Astrocyte (in vitro differentiated cells and primary cell): Measurements from ENCODE around the gene COPS2. TPM values are rescaled to one million over a fixed set of nuclear protein-coding genes. Genes with fewer than 3 reads are reported as not detected.

Source experiments
- DNase-seq: peaks from one replicate; pipeline ENCODE4 v3.0.0-alpha.2; 2010; ENCODE audit warnings: low read depth
- FAIRE-seq: peaks from 2 replicates; lab custom pipeline; 2011; peaks lifted over from hg19 to GRCh38; lab: Jason Lieb, UNC
- H2AFZ ChIP-seq: 2 replicates; pipeline ENCODE4 v1.6.0; 2012; ENCODE audit warnings: low read depth, low read length, inconsistent platforms
- H3K27ac ChIP-seq: 2 replicates; pipeline ENCODE4 v1.5.1; 2011; ENCODE audit warnings: low read depth, low read length, inconsistent platforms
- H3K27me3 ChIP-seq: 2 replicates; pipeline ENCODE4 v1.6.0; 2011; ENCODE audit warnings: low read length, inconsistent platforms; ENCODE audit not compliant: insufficient read depth
- H3K36me3 ChIP-seq: 2 replicates; pipeline ENCODE4 v1.5.1; 2011; ENCODE audit warnings: low read length, inconsistent platforms; ENCODE audit not compliant: insufficient read depth
- H3K4me1 ChIP-seq: 2 replicates; pipeline ENCODE4 v1.5.1; 2011; ENCODE audit warnings: low read length, inconsistent platforms; ENCODE audit not compliant: insufficient read depth
- H3K4me2 ChIP-seq: 2 replicates; pipeline ENCODE4 v1.6.0; 2012; ENCODE audit warnings: low read length, inconsistent platforms
- H3K4me3 ChIP-seq: 2 replicates; pipeline ENCODE4 v1.5.1; 2011; ENCODE audit warnings: low read depth, mild to moderate bottlenecking, low read length, inconsistent platforms; ENCODE audit not compliant: insufficient read depth
- H3K79me2 ChIP-seq: 2 replicates; pipeline ENCODE4 v1.6.0; 2012; ENCODE audit warnings: mild to moderate bottlenecking, low read length, inconsistent platforms; ENCODE audit not compliant: insufficient read depth
- H3K9ac ChIP-seq: 2 replicates; pipeline ENCODE4 v1.6.0; 2012; ENCODE audit warnings: mild to moderate bottlenecking, low read length, inconsistent platforms
- H3K9me3 ChIP-seq: 2 replicates; pipeline ENCODE4 v1.5.1; 2012; ENCODE audit warnings: low read depth, mild to moderate bottlenecking, low read length, inconsistent platforms; ENCODE audit not compliant: insufficient read depth
- H4K20me1 ChIP-seq: 2 replicates; pipeline ENCODE4 v1.6.0; 2012; ENCODE audit warnings: low read length, inconsistent platforms; ENCODE audit not compliant: insufficient read depth
- H3K27ac Mint-ChIP-seq: one replicate; pipeline ENCODE4 v1.8.0; 2021; ENCODE audit warnings: mild to moderate bottlenecking, mixed read lengths; ENCODE audit not compliant: unreplicated experiment
- H3K27me3 Mint-ChIP-seq: one replicate; pipeline ENCODE4 v1.8.0; 2021; ENCODE audit warnings: low read depth, mixed read lengths; ENCODE audit not compliant: unreplicated experiment
- H3K36me3 Mint-ChIP-seq: one replicate; pipeline ENCODE4 v1.8.0; 2021; ENCODE audit warnings: low read depth, mixed read lengths; ENCODE audit not compliant: unreplicated experiment
- H3K4me1 Mint-ChIP-seq: one replicate; pipeline ENCODE4 v1.8.0; 2021; ENCODE audit warnings: low read depth, mixed read lengths; ENCODE audit not compliant: unreplicated experiment
- H3K4me3 Mint-ChIP-seq: one replicate; pipeline ENCODE4 v1.8.0; 2021; ENCODE audit warnings: mild to moderate bottlenecking, moderate library complexity, mixed read lengths; ENCODE audit not compliant: unreplicated experiment
- H3K9me3 Mint-ChIP-seq: one replicate; pipeline ENCODE4 v1.8.0; 2021; ENCODE audit warnings: mild to moderate bottlenecking, mixed read lengths; ENCODE audit not compliant: unreplicated experiment
- EZH2 ChIP-seq: IDR thresholded peaks from 2 replicates; pipeline ENCODE4 v1.6.1; 2012; ENCODE audit warnings: mild to moderate bottlenecking, low read length, inconsistent platforms; ENCODE audit not compliant: insufficient read depth
- total RNA-seq: library from RNA; stranded (reverse); gene quantifications from 2 replicates; pipeline ENCODE4 v1.2.1, GENCODE V29; 2021
- TF ChIP-seq, protein P1 (sequence below): IDR thresholded peaks from 2 replicates; pipeline ENCODE4 v1.5.1; 2011; ENCODE audit warnings: low read depth, mild to moderate bottlenecking, inconsistent platforms, low read length, moderate library complexity; ENCODE audit not compliant: insufficient read depth

COPS2 gene
- total RNA-seq, 1 donor from 2014 or later = 94.3 TPM

DNA sequence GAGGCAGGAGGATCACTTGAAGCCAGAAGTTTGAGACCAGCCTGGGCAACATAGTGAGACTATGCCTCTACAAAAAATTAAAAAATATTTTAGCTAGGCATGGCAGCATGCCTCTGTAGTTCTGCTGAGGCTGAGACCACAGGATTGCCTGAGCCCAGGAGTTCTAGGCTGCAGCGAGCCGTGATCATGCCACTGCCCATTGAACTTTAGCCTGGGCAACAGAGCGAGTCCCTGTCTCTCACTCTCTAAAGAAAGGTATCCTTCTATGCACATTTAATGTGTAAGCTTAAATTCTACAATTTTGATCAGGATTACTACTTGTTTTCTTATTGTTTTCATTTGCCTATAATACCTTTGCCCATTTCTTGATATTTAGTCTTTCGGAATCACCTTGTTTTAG lies 41.5 kb upstream of the COPS2 start:
- Histone ChIP-seq H3K9me3 (no peaks in the 10 kb centered on the region), H3K36me3 (no peaks in the 10 kb centered on the region), H3K4me1 (no peaks in the 10 kb centered on the region), H3K27me3 (no peaks in the 10 kb centered on the region), H4K20me1 (peaks cover 25% of the 10 kb centered on the region), H3K79me2 (peaks cover 58% of the 10 kb centered on the region), H3K4me3 (no peak overlapping the region), H2AFZ (no peak overlapping the region), H3K9ac (no peak overlapping the region), H3K4me2 (no peak overlapping the region), H3K27ac (no peak overlapping the region)
- no peak overlapping the region for H3K27ac Mint-ChIP-seq
- H3K27me3 Mint-ChIP-seq = no peaks in the 10 kb centered on the region
- no peak for DNase-seq
- H3K36me3 Mint-ChIP-seq = peaks cover 2% of the 10 kb centered on the region
- FAIRE-seq = no peak
- TF ChIP-seq, protein P1, sequence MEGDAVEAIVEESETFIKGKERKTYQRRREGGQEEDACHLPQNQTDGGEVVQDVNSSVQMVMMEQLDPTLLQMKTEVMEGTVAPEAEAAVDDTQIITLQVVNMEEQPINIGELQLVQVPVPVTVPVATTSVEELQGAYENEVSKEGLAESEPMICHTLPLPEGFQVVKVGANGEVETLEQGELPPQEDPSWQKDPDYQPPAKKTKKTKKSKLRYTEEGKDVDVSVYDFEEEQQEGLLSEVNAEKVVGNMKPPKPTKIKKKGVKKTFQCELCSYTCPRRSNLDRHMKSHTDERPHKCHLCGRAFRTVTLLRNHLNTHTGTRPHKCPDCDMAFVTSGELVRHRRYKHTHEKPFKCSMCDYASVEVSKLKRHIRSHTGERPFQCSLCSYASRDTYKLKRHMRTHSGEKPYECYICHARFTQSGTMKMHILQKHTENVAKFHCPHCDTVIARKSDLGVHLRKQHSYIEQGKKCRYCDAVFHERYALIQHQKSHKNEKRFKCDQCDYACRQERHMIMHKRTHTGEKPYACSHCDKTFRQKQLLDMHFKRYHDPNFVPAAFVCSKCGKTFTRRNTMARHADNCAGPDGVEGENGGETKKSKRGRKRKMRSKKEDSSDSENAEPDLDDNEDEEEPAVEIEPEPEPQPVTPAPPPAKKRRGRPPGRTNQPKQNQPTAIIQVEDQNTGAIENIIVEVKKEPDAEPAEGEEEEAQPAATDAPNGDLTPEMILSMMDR = no peak
- TF ChIP-seq EZH2 = no peak
- no peaks in the 10 kb centered on the region for H3K9me3 Mint-ChIP-seq
- H3K4me3 Mint-ChIP-seq = no peak overlapping the region
- H3K4me1 Mint-ChIP-seq = no peaks in the 10 kb centered on the region

DNA sequence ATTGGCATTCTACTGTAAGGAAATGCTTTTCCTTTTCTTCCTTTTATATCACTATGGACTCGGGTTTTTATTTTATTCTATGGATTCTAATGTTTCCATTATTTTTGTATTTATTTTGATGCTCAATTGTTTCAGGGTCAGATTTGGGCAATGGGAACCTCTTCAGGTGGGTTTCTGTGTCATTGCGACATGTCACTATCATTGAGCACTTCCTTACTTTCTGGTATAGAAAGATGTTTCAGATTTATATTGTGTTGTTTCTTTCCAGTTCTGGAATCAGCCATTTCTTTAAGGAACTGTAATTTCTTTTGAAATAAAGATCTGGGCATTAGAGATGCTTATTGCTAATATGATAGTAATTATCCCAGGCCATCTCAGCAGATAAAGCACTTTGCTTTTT lies 36.5 kb upstream of the COPS2 start:
- Mint-ChIP-seq H3K27ac (no peak overlapping the region), H3K27me3 (no peaks in the 10 kb centered on the region), H3K36me3 (peaks cover 4% of the 10 kb centered on the region), H3K9me3 (no peaks in the 10 kb centered on the region), H3K4me3 (no peak overlapping the region), H3K4me1 (peaks cover 5% of the 10 kb centered on the region)
- no peak overlapping the region for H2AFZ ChIP-seq
- FAIRE-seq = no peak
- peaks cover 73% of the 10 kb centered on the region for H3K79me2 ChIP-seq
- no peaks in the 10 kb centered on the region for H3K4me1 ChIP-seq
- no peaks in the 10 kb centered on the region for H3K9me3 ChIP-seq
- no peak for TF ChIP-seq EZH2
- TF ChIP-seq, protein P1 = no peak
- H3K4me3 ChIP-seq = no peak overlapping the region
- DNase-seq = no peak
- no peaks in the 10 kb centered on the region for H3K27me3 ChIP-seq
- H3K36me3 ChIP-seq = no peaks in the 10 kb centered on the region
- no peak overlapping the region for H3K9ac ChIP-seq
- H3K4me2 ChIP-seq = no peak overlapping the region
- no peak overlapping the region for H3K27ac ChIP-seq
- peaks cover 42% of the 10 kb centered on the region for H4K20me1 ChIP-seq

DNA sequence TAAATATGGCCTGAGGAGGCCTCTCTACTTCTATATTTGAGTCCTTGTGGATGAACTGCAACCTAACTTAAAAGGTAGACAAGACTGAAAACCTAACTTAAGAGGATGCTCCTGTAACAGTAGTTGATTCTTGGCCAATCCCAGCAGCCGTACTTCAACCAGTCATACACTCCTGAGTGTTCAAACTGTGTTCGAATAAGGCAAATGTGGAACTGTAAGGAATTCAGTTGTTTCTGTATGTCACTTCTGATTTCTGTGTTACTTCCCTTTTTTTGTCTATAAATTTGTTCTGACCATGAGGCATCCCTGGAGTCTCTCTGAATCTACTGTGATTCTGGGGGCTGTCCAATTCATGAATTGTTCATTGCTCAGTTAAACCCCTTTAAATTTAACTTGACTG lies 35.2 kb upstream of the COPS2 start:
- Histone ChIP-seq H2AFZ (no peak overlapping the region), H3K27ac (no peak overlapping the region), H3K36me3 (no peaks in the 10 kb centered on the region), H3K4me1 (no peaks in the 10 kb centered on the region), H3K9me3 (no peaks in the 10 kb centered on the region), H4K20me1 (peaks cover 38% of the 10 kb centered on the region), H3K9ac (no peak overlapping the region), H3K4me3 (no peak overlapping the region), H3K4me2 (no peak overlapping the region), H3K79me2 (peaks cover 73% of the 10 kb centered on the region), H3K27me3 (no peaks in the 10 kb centered on the region)
- Mint-ChIP-seq H3K27ac (no peak overlapping the region), H3K36me3 (peaks cover 4% of the 10 kb centered on the region), H3K4me1 (peaks cover 7% of the 10 kb centered on the region), H3K9me3 (no peaks in the 10 kb centered on the region), H3K27me3 (no peaks in the 10 kb centered on the region), H3K4me3 (no peak overlapping the region)
- TF ChIP-seq, protein P1 = no peak
- no peak for TF ChIP-seq EZH2
- FAIRE-seq = no peak
- DNase-seq = no peak
